Keratinocyte (primary cell): ENCODE data around the gene ZBTB20. TPM values are rescaled to one million over a fixed set of nuclear protein-coding genes. Genes with fewer than 3 reads are reported as not detected.
A peak's percentile ranks its signal among the peaks of the same experiment; 100 is the strongest.

Experiments
- DNase-seq: peaks from one replicate; pipeline ENCODE4 v3.0.0-alpha.2; 2011; ENCODE audit warnings: low read depth, missing footprints, low spot score
- FAIRE-seq: peaks from 2 replicates; lab custom pipeline; 2011; peaks lifted over from hg19 to GRCh38; lab: Jason Lieb, UNC
- H2AFZ ChIP-seq: 2 replicates; pipeline ENCODE4 v1.6.0; 2012; ENCODE audit warnings: low read length, control low read depth, inconsistent platforms; ENCODE audit not compliant: control insufficient read depth
- H3K27ac ChIP-seq: 2 replicates; pipeline ENCODE4 v1.5.1; 2011; ENCODE audit warnings: low read length; ENCODE audit not compliant: control insufficient read depth, insufficient read depth
- H3K27me3 ChIP-seq: 3 replicates; pipeline ENCODE4 v1.6.0; 2011; ENCODE audit warnings: low read length; ENCODE audit not compliant: control insufficient read depth, insufficient read depth; ENCODE audit errors: extremely low read depth
- H3K36me3 ChIP-seq, 2 experiments: 2 replicates in 1 of 2; 3 replicates in 1 of 2; pipeline ENCODE4 v1.5.1; 2011; ENCODE audit warnings: low read length in 2 of 2, mild to moderate bottlenecking in 1 of 2; ENCODE audit not compliant: control insufficient read depth in 2 of 2, insufficient read depth in 2 of 2; ENCODE audit errors: extremely low read depth in 1 of 2
- H3K4me1 ChIP-seq: 3 replicates; pipeline ENCODE4 v1.5.1; 2011; ENCODE audit warnings: low read length; ENCODE audit not compliant: control insufficient read depth, insufficient read depth; ENCODE audit errors: extremely low read depth
- H3K4me2 ChIP-seq: 3 replicates; pipeline ENCODE4 v1.6.0; 2011; ENCODE audit warnings: low read depth, low read length; ENCODE audit not compliant: control insufficient read depth, insufficient read depth; ENCODE audit errors: extremely low read depth
- H3K4me3 ChIP-seq, 3 experiments: fragments of 200-600 bp in 1 of 3; sonication (generic) in 1 of 3; 2 replicates in 2 of 3; 3 replicates in 1 of 3; pipeline ENCODE4 v1.5.1; 2011 to 2016; ENCODE audit warnings: low read length in 3 of 3, mild to moderate bottlenecking in 3 of 3, control low read depth in 2 of 3, inconsistent platforms in 1 of 3, low read depth in 1 of 3, mixed read lengths in 1 of 3, mixed run types in 1 of 3, moderate library complexity in 1 of 3; ENCODE audit not compliant: control insufficient read depth in 2 of 3, insufficient read depth in 2 of 3; ENCODE audit errors: extremely low read depth in 1 of 3
- H3K79me2 ChIP-seq: 2 replicates; pipeline ENCODE4 v1.6.0; 2012; ENCODE audit warnings: low read length; ENCODE audit not compliant: control insufficient read depth, insufficient read depth
- H3K9ac ChIP-seq: 3 replicates; pipeline ENCODE4 v1.6.0; 2011; ENCODE audit warnings: low read length; ENCODE audit not compliant: control insufficient read depth, insufficient read depth; ENCODE audit errors: extremely low read depth
- H3K9me1 ChIP-seq: 3 replicates; pipeline ENCODE4 v1.6.0; 2011; ENCODE audit warnings: low read length; ENCODE audit not compliant: control insufficient read depth, insufficient read depth; ENCODE audit errors: extremely low read depth
- H3K9me3 ChIP-seq: 2 replicates; pipeline ENCODE4 v1.5.1; 2012; ENCODE audit warnings: low read depth, low read length; ENCODE audit not compliant: control insufficient read depth
- H4K20me1 ChIP-seq: 3 replicates; pipeline ENCODE4 v1.6.0; 2011; ENCODE audit warnings: low read length; ENCODE audit not compliant: control insufficient read depth, insufficient read depth; ENCODE audit errors: extremely low read depth
- CTCF ChIP-seq, 3 experiments: IDR thresholded peaks in 1 of 3; conservative IDR thresholded peaks in 1 of 3; optimal IDR thresholded peaks in 1 of 3; 2 replicates in 2 of 3; 3 replicates in 1 of 3; pipeline versions ENCODE3 to v1.5.1; 2011; ENCODE audit warnings: low read length in 3 of 3, mild to moderate bottlenecking in 3 of 3, moderate library complexity in 2 of 3, control low read depth in 1 of 3, inconsistent platforms in 1 of 3; ENCODE audit not compliant: insufficient read depth in 2 of 3; ENCODE audit errors: extremely low read depth in 1 of 3
- EZH2 ChIP-seq: IDR thresholded peaks from one replicate; pipeline ENCODE4 v1.6.1; 2012; ENCODE audit warnings: inconsistent platforms, mild to moderate bottlenecking, low read length, moderate library complexity
- dilution Hi-C: fragments of 300-500 bp; cut with MboI; formaldehyde crosslinking; loops from one replicate; pipeline ENCODE4 v1.7.0; 2020; ENCODE audit warnings: low sequenced_read_pairs; ENCODE audit not compliant: extremely low pct_ligation_motif_present
- polyA plus RNA-seq, 5 experiments: library from polyadenylated mRNA; depleted of rRNA in 3 of 5; stranded (reverse) in 3 of 5; stranded (forward) in 1 of 5; unstranded in 1 of 5; fragments of >200 nt; gene quantifications; 1 replicate in 1 of 5; 2 replicates in 3 of 5; 3 replicates in 1 of 5; pipeline versions ENCODE4 v1.2.1 to v1.2.3, GENCODE V29; 2011 to 2012; ENCODE audit warnings: missing spikeins in 2 of 5, low read depth in 1 of 5, low replicate concordance in 1 of 5

The ZBTB20 gene
- polyA plus RNA-seq, 1 donor (not counting 4 experiments of a cell fraction or from before 2014, with no cell fraction given), result 0.52 TPM

DNA sequence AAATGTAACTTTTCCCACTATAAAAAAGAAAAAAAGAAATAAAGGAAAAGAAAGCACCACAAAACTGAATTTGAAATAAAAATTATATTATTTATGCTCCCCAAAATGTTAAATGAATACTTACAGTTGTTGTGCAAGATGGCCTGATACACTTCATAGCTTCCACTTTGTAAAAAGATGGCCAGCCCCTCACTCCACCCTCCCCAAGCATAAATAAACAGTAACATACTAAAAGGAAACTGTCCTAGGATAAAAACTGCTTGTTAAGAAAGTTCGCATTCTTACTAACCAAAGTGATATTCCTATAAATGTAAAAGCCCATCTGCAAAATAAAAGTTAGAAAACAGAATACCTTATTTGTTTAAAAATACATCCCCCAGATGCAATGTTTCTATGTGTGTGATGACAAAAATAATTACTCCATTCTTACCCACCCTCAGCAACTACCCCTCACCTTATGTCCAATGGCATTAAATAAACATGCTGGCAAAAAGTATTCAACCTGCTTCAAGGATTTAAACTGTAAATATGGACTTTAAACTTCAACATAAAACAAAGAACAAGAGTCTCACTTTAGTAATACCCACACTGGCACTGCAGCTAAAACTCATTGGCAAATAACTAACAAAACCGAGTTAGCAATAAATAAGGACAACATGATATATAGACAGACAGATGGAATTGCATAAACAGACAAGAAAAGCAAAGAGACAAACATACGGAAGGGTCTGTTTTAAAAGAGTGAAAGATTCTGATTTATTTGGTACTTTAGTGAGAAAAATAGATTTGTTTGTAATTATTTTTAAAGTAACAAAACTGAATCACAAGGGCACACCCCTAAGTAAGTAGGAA lies 47.7 kb downstream of the ZBTB20 start:
- Histone ChIP-seq H3K4me1 (peaks cover 9% of the 10 kb centered on the region), H3K9me3 (no peaks in the 10 kb centered on the region), H3K4me3 (no peak overlapping the region), H3K27me3 (no peaks in the 10 kb centered on the region), H3K27ac (no peak overlapping the region), H3K4me2 (no peak overlapping the region), H3K79me2 (no peaks in the 10 kb centered on the region), H3K9ac (no peak overlapping the region), H3K9me1 (no peaks in the 10 kb centered on the region), H3K36me3 (no peaks in the 10 kb centered on the region), H4K20me1 (no peaks in the 10 kb centered on the region), H2AFZ (peak overlapping the region; percentile 95)
- TF ChIP-seq EZH2 (no peak), CTCF (optimal IDR thresholded peaks at IDR 0.05 in 1 of 3, IDR thresholded peaks at IDR 0.05 in 1 of 3, conservative IDR thresholded peaks at IDR 0.05 in 1 of 3; ENCODE audit: extremely low read depth in 1 of 3, insufficient read depth in 2 of 3, low read length in 3 of 3) (no peak)
- FAIRE-seq (no peak), DNase-seq (no peak)
- dilution Hi-C loops, result no loop called here

GRCh38 chr3:115098354-115099073 lies 48.6 kb downstream of the ZBTB20 start:
- H3K4me3 ChIP-seq, result no peak overlapping the region
- H3K9me1 ChIP-seq, result no peaks in the 10 kb centered on the region
- H2AFZ ChIP-seq, result no peak overlapping the region
- H3K27ac ChIP-seq, result no peak overlapping the region
- dilution Hi-C loops, result no loop called here
- no peak overlapping the region for H3K4me2 ChIP-seq
- no peak for DNase-seq
- TF ChIP-seq EZH2, result no peak
- TF ChIP-seq CTCF (optimal IDR thresholded peaks at IDR 0.05 in 1 of 3, IDR thresholded peaks at IDR 0.05 in 1 of 3, conservative IDR thresholded peaks at IDR 0.05 in 1 of 3; ENCODE audit: extremely low read depth in 1 of 3, insufficient read depth in 2 of 3, low read length in 3 of 3), result no peak
- H4K20me1 ChIP-seq, result no peaks in the 10 kb centered on the region
- no peak for FAIRE-seq
- H3K27me3 ChIP-seq, result no peaks in the 10 kb centered on the region
- peaks cover 9% of the 10 kb centered on the region for H3K4me1 ChIP-seq
- no peaks in the 10 kb centered on the region for H3K79me2 ChIP-seq
- H3K9ac ChIP-seq, result no peak overlapping the region
- no peaks in the 10 kb centered on the region for H3K36me3 ChIP-seq
- H3K9me3 ChIP-seq, result no peaks in the 10 kb centered on the region
